ENCODE results near the gene FOXD4L5.
"Not testable (repeated sequence)": the region's sequence is repeated elsewhere in the genome, so short reads cannot be mapped to it uniquely, and the experiment has no call there.

The FOXD4L5 gene

GRCh38 chr9:65285109-65285508 lies at the start of gene FOXD4L5:
FOXD4L5 (minus strand) TSS chr9:65285209; CDS start chr9:65284377, 832 bp downstream.
- DNase-seq (ENCODE audit: low read depth), result not testable (repeated sequence)

GRCh38 chr9:65283943-65284342 lies 1.1 kb downstream of the FOXD4L5 start:
- DNase-seq (ENCODE audit: low read depth), result not testable (repeated sequence)

- DNase-seq (ENCODE audit: low read depth), result not testable (repeated sequence)
Observed at GRCh38 chr9:65282976-65283375, 2.0 kb downstream of the FOXD4L5 start.

All from EH (cell line).